Measurements from ENCODE around the gene ATRAID. TPM values are rescaled to one million over a fixed set of nuclear protein-coding genes. Genes with fewer than 3 reads are reported as not detected.
A peak's percentile ranks its signal among the peaks of the same experiment; 100 is the strongest.

ATRAID gene
- total and polyA plus RNA-seq, 2 of the 8 experiments (the other 6 are each of a cell fraction or from before 2014, with no cell fraction given): 109 to 280 TPM

DNA sequence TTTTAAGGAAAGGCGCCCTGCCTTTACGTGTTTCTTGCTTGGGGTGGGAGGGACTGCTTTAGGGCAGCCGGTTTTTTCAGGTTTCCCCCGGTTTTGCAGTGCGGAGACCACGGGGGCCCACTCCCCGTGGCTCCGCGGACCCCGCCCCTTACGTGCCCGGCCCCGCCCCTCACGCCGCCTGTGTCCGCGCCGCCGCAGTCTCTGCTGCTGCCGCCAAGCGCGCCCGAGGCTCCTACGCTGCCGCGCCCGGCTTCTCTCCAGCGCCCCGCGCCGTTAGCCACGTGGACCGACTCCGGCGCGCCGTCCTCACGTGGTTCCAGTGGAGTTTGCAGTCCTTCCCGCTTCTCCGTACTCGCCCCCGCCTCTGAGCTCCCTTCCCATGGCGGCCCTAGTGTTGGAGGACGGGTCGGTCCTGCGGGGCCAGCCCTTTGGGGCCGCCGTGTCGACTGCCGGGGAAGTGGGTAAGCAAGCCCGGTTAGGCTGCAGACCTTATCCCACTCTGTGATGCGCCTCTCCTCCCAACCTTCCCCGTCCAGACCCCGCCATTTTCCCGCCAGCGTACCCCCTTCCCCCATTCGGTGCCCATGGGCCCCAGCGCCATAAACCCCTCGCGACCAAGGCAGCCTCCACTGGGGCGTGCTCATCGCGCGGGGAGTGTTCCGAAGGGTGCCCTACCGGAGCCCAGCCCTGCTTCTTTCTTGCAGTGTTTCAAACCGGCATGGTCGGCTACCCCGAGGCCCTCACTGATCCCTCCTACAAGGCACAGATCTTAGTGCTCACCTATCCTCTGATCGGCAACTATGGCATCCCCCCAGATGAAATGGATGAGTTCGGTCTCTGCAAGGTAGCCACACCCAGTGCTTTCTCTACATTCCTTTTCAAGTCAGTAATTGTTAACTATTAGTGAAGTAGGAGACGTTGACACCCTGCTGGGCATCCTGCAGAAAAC lies 5.6 kb downstream of the ATRAID start, which contains the start of gene CAD (continued):
- TF ChIP-seq SRF (IDR thresholded peaks at IDR 0.05; ENCODE audit: low read depth, low read length): 0 out of 2 replicates have a peak, but pooled peaks have one; percentile 1
- TF ChIP-seq CTCF (IDR thresholded peaks at IDR 0.05; ENCODE audit: control extremely low read depth in 1 of 3, insufficient read depth in 1 of 3, low read depth in 1 of 3, low read length in 3 of 3): peak; percentile 2 to 28 (median 25); a peak in 3 of 4 replicates
- no peak for TF ChIP-seq HDAC6 (IDR thresholded peaks at IDR 0.05; ENCODE audit: low read depth, low read length)

All from H1 (cell line).